ENCODE results near the gene OR5AC2. TPM values are rescaled to one million over a fixed set of nuclear protein-coding genes. Genes with fewer than 3 reads are reported as not detected.

OR5AC2 gene
- total RNA-seq, 2 donors from 2014 or later = not detected

- no peaks in the 10 kb centered on the region for H3K36me3 ChIP-seq
- no peak for DNase-seq (ENCODE audit: low spot score)
- no peaks in the 10 kb centered on the region for H3K27me3 ChIP-seq (replicated peaks; ENCODE audit: insufficient read depth)
- H3K4me1 ChIP-seq (replicated peaks) = no peaks in the 10 kb centered on the region
- intact Hi-C loops (cut with DNase I) = no loop called here
- no peaks in the 10 kb centered on the region for H3K9me3 ChIP-seq
- no peak overlapping the region for H3K4me3 ChIP-seq
- 75% methylated on average over 1 of the region's 1 CpG for WGBS
- TF ChIP-seq CTCF (IDR thresholded peaks at IDR 0.05) (no peak), POLR2AphosphoS5 (IDR thresholded peaks at IDR 0.05) (no peak), POLR2A (IDR thresholded peaks at IDR 0.05) (no peak)
- no peak overlapping the region for H3K27ac ChIP-seq
Measured at GRCh38 chr3:98048586-98048985, 38.4 kb upstream of the OR5AC2 start.

- no peak for TF ChIP-seq POLR2A (IDR thresholded peaks at IDR 0.05)
- TF ChIP-seq POLR2AphosphoS5 (IDR thresholded peaks at IDR 0.05) = no peak
- TF ChIP-seq CTCF (IDR thresholded peaks at IDR 0.05) = no peak
- H3K4me3 ChIP-seq = no peak overlapping the region
- H3K27me3 ChIP-seq (replicated peaks; ENCODE audit: insufficient read depth) = no peaks in the 10 kb centered on the region
- H3K36me3 ChIP-seq = no peaks in the 10 kb centered on the region
- H3K27ac ChIP-seq = no peak overlapping the region
- 74% methylated on average over 1 of the region's 1 CpG for WGBS
- intact Hi-C loops (cut with DNase I) = no loop called here
- no peaks in the 10 kb centered on the region for H3K4me1 ChIP-seq (replicated peaks)
- DNase-seq (ENCODE audit: low spot score) = no peak
- H3K9me3 ChIP-seq = no peaks in the 10 kb centered on the region
Measured at GRCh38 chr3:98049271-98049670, 37.7 kb upstream of the OR5AC2 start.

- no peak overlapping the region for H3K27ac ChIP-seq
- intact Hi-C loops (cut with DNase I) = no loop called here
- no peaks in the 10 kb centered on the region for H3K4me1 ChIP-seq (replicated peaks)
- no peaks in the 10 kb centered on the region for H3K27me3 ChIP-seq (replicated peaks; ENCODE audit: insufficient read depth)
- H3K4me3 ChIP-seq = no peak overlapping the region
- no peaks in the 10 kb centered on the region for H3K36me3 ChIP-seq
- TF ChIP-seq POLR2AphosphoS5 (IDR thresholded peaks at IDR 0.05) = no peak
- TF ChIP-seq CTCF (IDR thresholded peaks at IDR 0.05) = no peak
- TF ChIP-seq POLR2A (IDR thresholded peaks at IDR 0.05) = no peak
- no peak for DNase-seq (ENCODE audit: low spot score)
- no peaks in the 10 kb centered on the region for H3K9me3 ChIP-seq
Measured at GRCh38 chr3:98056035-98056434, 30.9 kb upstream of the OR5AC2 start.

- H3K27me3 ChIP-seq (replicated peaks; ENCODE audit: insufficient read depth) = no peaks in the 10 kb centered on the region
Measured at GRCh38 chr3:98057631-98058030, 29.3 kb upstream of the OR5AC2 start.

More at GRCh38 chr3:98057631-98058030, 29.3 kb upstream of the OR5AC2 start:
- Histone ChIP-seq H3K9me3 (no peaks in the 10 kb centered on the region), H3K4me1 (replicated peaks) (no peaks in the 10 kb centered on the region), H3K4me3 (no peak overlapping the region), H3K27ac (no peak overlapping the region), H3K36me3 (no peaks in the 10 kb centered on the region)
- DNase-seq (ENCODE audit: low spot score) = no peak
- intact Hi-C loops (cut with DNase I) = no loop called here
- 68% methylated on average over 1 of the region's 1 CpG for WGBS
- no peak for TF ChIP-seq CTCF (IDR thresholded peaks at IDR 0.05)
- TF ChIP-seq POLR2AphosphoS5 (IDR thresholded peaks at IDR 0.05) = no peak
- TF ChIP-seq POLR2A (IDR thresholded peaks at IDR 0.05) = no peak
